GM23338 (cell line): Measurements from ENCODE around the gene TIA1. TPM values are rescaled to one million over a fixed set of nuclear protein-coding genes. Genes with fewer than 3 reads are reported as not detected.

Source experiments
- ATAC-seq: fragments of 200-7000 bp; cut with Tn5 transposase; 3 replicates; pipeline ENCODE4 v1.9.1; 2020
- DNase-seq: peaks from one replicate; pipeline ENCODE4 v3.0.0-alpha.2; 2015; ENCODE audit warnings: low spot score
- H2AFZ ChIP-seq: fragments of 200-600 bp; sonication (generic); 2 replicates; pipeline ENCODE4 v1.8.0; 2016; ENCODE audit warnings: antibody characterized with exemption, mild to moderate bottlenecking, moderate library complexity
- H3F3A ChIP-seq: fragments of 200-600 bp; sonication (generic); replicated peaks from 2 replicates; pipeline ENCODE4 v1.8.0; 2017; ENCODE audit warnings: antibody characterized with exemption, mixed run types, low read depth
- H3K27ac ChIP-seq: fragments of 200-600 bp; sonication (generic); 2 replicates; pipeline ENCODE4 v1.6.1; 2016; ENCODE audit warnings: low read depth
- H3K27me3 ChIP-seq: fragments of 200-600 bp; sonication (generic); 2 replicates; pipeline ENCODE4 v1.8.0; 2016; ENCODE audit warnings: mild to moderate bottlenecking, mixed run types, moderate library complexity; ENCODE audit not compliant: insufficient read depth
- H3K36me3 ChIP-seq: fragments of 200-600 bp; sonication (generic); 2 replicates; pipeline ENCODE4 v1.8.0; 2016; ENCODE audit warnings: mild to moderate bottlenecking; ENCODE audit not compliant: insufficient read depth
- H3K4me1 ChIP-seq: fragments of 200-600 bp; sonication (generic); 2 replicates; pipeline ENCODE4 v1.8.0; 2016; ENCODE audit warnings: mild to moderate bottlenecking, moderate library complexity; ENCODE audit not compliant: insufficient read depth
- H3K4me2 ChIP-seq: fragments of 200-600 bp; sonication (generic); 2 replicates; pipeline ENCODE4 v1.7.1; 2017; ENCODE audit warnings: mixed run types
- H3K4me3 ChIP-seq: fragments of 200-600 bp; sonication (generic); 2 replicates; pipeline ENCODE4 v1.6.1; 2016; ENCODE audit warnings: mixed run types
- H3K79me2 ChIP-seq: fragments of 200-600 bp; sonication (generic); replicated peaks from 2 replicates; pipeline ENCODE4 v1.8.0; 2017; ENCODE audit warnings: mild to moderate bottlenecking; ENCODE audit not compliant: insufficient read depth
- H3K9me2 ChIP-seq: fragments of 200-600 bp; sonication (generic); 2 replicates; pipeline ENCODE4 v1.8.0; 2017; ENCODE audit not compliant: insufficient read depth
- H4K20me1 ChIP-seq: fragments of 200-600 bp; sonication (generic); replicated peaks from 2 replicates; pipeline ENCODE4 v1.8.0; 2017; ENCODE audit warnings: mild to moderate bottlenecking; ENCODE audit not compliant: insufficient read depth
- H3K27ac Mint-ChIP-seq: 2 replicates; pipeline ENCODE4 v1.8.0; 2020; ENCODE audit warnings: inconsistent platforms, mild to moderate bottlenecking, moderate library complexity, mixed read lengths
- H3K27me3 Mint-ChIP-seq: 3 replicates; pipeline ENCODE4 v1.8.0; 2022; ENCODE audit warnings: low read depth, mild to moderate bottlenecking, moderate library complexity, mixed read lengths, inconsistent platforms; ENCODE audit not compliant: insufficient read depth, poor library complexity
- H3K36me3 Mint-ChIP-seq: 3 replicates; pipeline ENCODE4 v1.8.0; 2021; ENCODE audit warnings: low read depth, mild to moderate bottlenecking, inconsistent platforms, moderate library complexity, mixed read lengths
- H3K4me1 Mint-ChIP-seq: 3 replicates; pipeline ENCODE4 v1.8.0; 2020; ENCODE audit warnings: mild to moderate bottlenecking, inconsistent platforms, mixed read lengths
- H3K4me3 Mint-ChIP-seq: 3 replicates; pipeline ENCODE4 v1.8.0; 2021; ENCODE audit warnings: moderate library complexity, mild to moderate bottlenecking, inconsistent platforms, mixed read lengths
- H3K9me3 Mint-ChIP-seq: 3 replicates; pipeline ENCODE4 v1.8.0; 2020; ENCODE audit warnings: moderate library complexity, mild to moderate bottlenecking, inconsistent platforms, mixed read lengths
- CREB1 ChIP-seq: fragments of 250-450 bp; sonication (Bioruptor Pico); IDR thresholded peaks from 2 replicates; pipeline ENCODE4 v1.5.0; 2020; ENCODE audit warnings: low read depth, mild to moderate bottlenecking, moderate library complexity
- CTCF ChIP-seq, 2 experiments: fragments of 200-600 bp in 1 of 2; sonication (generic) in 1 of 2; conservative IDR thresholded peaks; 2 replicates each; pipeline versions ENCODE4 v1.5.1 to v1.6.1; 2016 to 2017; ENCODE audit warnings: antibody characterized with exemption in 2 of 2, low read depth in 2 of 2, mild to moderate bottlenecking in 2 of 2, moderate library complexity in 1 of 2
- ETS1 ChIP-seq: IDR thresholded peaks from 2 replicates; pipeline ENCODE4 v1.6.1; 2016; ENCODE audit warnings: antibody characterized with exemption
- EZH2 ChIP-seq: fragments of 200-600 bp; sonication (generic); IDR thresholded peaks from one replicate; pipeline ENCODE4 v1.8.0; 2017; ENCODE audit warnings: antibody characterized with exemption, mild to moderate bottlenecking, low read depth; ENCODE audit not compliant: unreplicated experiment
- JUNB ChIP-seq: IDR thresholded peaks from one replicate; pipeline ENCODE4 v1.6.1; 2016; ENCODE audit warnings: antibody characterized with exemption; ENCODE audit not compliant: unreplicated experiment
- NANOG ChIP-seq: IDR thresholded peaks from 2 replicates; pipeline ENCODE4 v1.6.1; 2016; ENCODE audit warnings: antibody characterized with exemption, borderline replicate concordance
- POLR2AphosphoS5 ChIP-seq: IDR thresholded peaks from 2 replicates; pipeline ENCODE4 v1.6.1; 2016; ENCODE audit warnings: antibody characterized with exemption, low read depth
- REST ChIP-seq: IDR thresholded peaks from one replicate; pipeline ENCODE4 v1.6.1; 2018; ENCODE audit warnings: antibody characterized with exemption; ENCODE audit not compliant: unreplicated experiment
- STAT1 ChIP-seq: IDR thresholded peaks from one replicate; pipeline ENCODE4 v1.6.1; 2016; ENCODE audit warnings: antibody characterized with exemption; ENCODE audit not compliant: unreplicated experiment
- ZNF114 ChIP-seq: fragments of 250-450 bp; sonication (Bioruptor Pico); IDR thresholded peaks from 2 replicates; pipeline ENCODE4 v1.5.0; 2020; ENCODE audit warnings: mild to moderate bottlenecking, moderate library complexity
- ZNF331 ChIP-seq: fragments of 250-450 bp; sonication (Bioruptor Pico); IDR thresholded peaks from 2 replicates; pipeline ENCODE4 v1.5.0; 2020; ENCODE audit warnings: low read depth, mild to moderate bottlenecking, moderate library complexity
- polyA plus RNA-seq: library from polyadenylated mRNA; unstranded; fragments of >200 nt; fragmentation: Nextera tagmentation; extraction: Ambion mirVana; gene quantifications from 2 replicates; pipeline ENCODE4 v1.2.1, GENCODE V29; 2016
- total RNA-seq: library from RNA; depleted of rRNA; stranded (reverse); fragments of >200 nt; shearing (Covaris generic); gene quantifications from 2 replicates; pipeline ENCODE4 v1.2.3, GENCODE V29; 2014

The TIA1 gene
- total and polyA plus RNA-seq, 2 experiments from 2014 or later, result 130 to 179 TPM

GRCh38 chr2:70181363-70181956 is 67.0 kb downstream of the TIA1 start:
- Histone ChIP-seq H2AFZ (no peak overlapping the region), H3K27me3 (no peaks in the 10 kb centered on the region), H3F3A (no peaks in the 10 kb centered on the region), H3K36me3 (no peaks in the 10 kb centered on the region), H3K4me1 (no peaks in the 10 kb centered on the region), H3K27ac (no peak overlapping the region; the same call in 1 of the 2 replicates), H3K4me3 (no peak overlapping the region), H3K9me2 (no peaks in the 10 kb centered on the region), H4K20me1 (no peaks in the 10 kb centered on the region; the same call in 1 of the 2 replicates), H3K79me2 (no peaks in the 10 kb centered on the region), H3K4me2 (no peak overlapping the region)
- peaks cover 3% of the 10 kb centered on the region for H3K27me3 Mint-ChIP-seq
- peaks cover 13% of the 10 kb centered on the region; the same call in 2 of the 3 replicates for H3K36me3 Mint-ChIP-seq
- H3K9me3 Mint-ChIP-seq, result no peaks in the 10 kb centered on the region
- no peak for ATAC-seq
- TF ChIP-seq REST (no peak), ZNF331 (CRISPR knock-in tag) (no peak), CREB1 (CRISPR knock-in tag) (no peak), ETS1 (no peak)
- H3K27ac Mint-ChIP-seq, result no peak overlapping the region
- H3K4me3 Mint-ChIP-seq, result no peak overlapping the region
- H3K4me1 Mint-ChIP-seq, result no peaks in the 10 kb centered on the region
- DNase-seq, result no peak

GRCh38 chr2:70173520-70173919 is 74.9 kb downstream of the TIA1 start:
- Mint-ChIP-seq H3K9me3 (no peaks in the 10 kb centered on the region), H3K27ac (no peak overlapping the region), H3K36me3 (peaks cover 33% of the 10 kb centered on the region; the same call in 2 of the 3 replicates), H3K27me3 (peaks cover 5% of the 10 kb centered on the region), H3K4me1 (peaks cover 7% of the 10 kb centered on the region; the same call in 2 of the 3 replicates), H3K4me3 (no peak overlapping the region)
- Histone ChIP-seq H3K9me2 (no peaks in the 10 kb centered on the region), H3F3A (no peaks in the 10 kb centered on the region; the same call in 1 of the 2 replicates), H3K27me3 (no peaks in the 10 kb centered on the region), H3K4me3 (no peak overlapping the region), H3K4me1 (no peaks in the 10 kb centered on the region), H3K79me2 (no peaks in the 10 kb centered on the region), H3K27ac (no peak overlapping the region), H3K4me2 (no peak overlapping the region), H3K36me3 (peaks cover 12% of the 10 kb centered on the region; the same call in 1 of the 2 replicates), H2AFZ (no peak overlapping the region), H4K20me1 (no peaks in the 10 kb centered on the region; the same call in 1 of the 2 replicates)
- DNase-seq, result no peak
- ATAC-seq, result no peak
- no peak for TF ChIP-seq STAT1
- TF ChIP-seq CTCF (conservative IDR thresholded peaks at IDR 0.05; ENCODE audit: low read depth in 2 of 2), result no peak
- TF ChIP-seq REST, result no peak
- TF ChIP-seq NANOG, result no peak
- TF ChIP-seq JUNB, result no peak
- no peak for TF ChIP-seq EZH2
- TF ChIP-seq POLR2AphosphoS5, result no peak
- no peak for TF ChIP-seq ZNF114 (CRISPR knock-in tag)
